Measurements from ENCODE around the gene EDARADD.

Gene EDARADD

DNA sequence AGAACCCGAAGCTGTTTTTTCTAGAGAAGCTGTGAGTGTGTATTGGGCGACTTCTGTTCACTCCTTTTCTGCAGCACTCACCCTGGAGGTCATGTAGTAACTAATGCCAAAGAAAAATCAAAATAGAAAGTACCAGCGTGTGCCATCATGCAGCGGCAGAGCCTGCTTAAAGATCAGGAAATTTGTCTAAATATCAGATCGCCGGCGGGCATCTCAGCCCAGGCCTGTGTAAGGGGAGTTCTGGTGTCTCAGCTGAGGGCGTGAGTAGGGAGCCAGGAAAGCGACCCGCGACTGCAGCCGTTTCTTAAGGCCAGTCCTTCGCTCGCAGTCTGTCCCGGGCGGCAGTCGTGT lies 768 bp downstream of the EDARADD start:
- DNase-seq (ENCODE audit: low spot score), result no peak

DNA sequence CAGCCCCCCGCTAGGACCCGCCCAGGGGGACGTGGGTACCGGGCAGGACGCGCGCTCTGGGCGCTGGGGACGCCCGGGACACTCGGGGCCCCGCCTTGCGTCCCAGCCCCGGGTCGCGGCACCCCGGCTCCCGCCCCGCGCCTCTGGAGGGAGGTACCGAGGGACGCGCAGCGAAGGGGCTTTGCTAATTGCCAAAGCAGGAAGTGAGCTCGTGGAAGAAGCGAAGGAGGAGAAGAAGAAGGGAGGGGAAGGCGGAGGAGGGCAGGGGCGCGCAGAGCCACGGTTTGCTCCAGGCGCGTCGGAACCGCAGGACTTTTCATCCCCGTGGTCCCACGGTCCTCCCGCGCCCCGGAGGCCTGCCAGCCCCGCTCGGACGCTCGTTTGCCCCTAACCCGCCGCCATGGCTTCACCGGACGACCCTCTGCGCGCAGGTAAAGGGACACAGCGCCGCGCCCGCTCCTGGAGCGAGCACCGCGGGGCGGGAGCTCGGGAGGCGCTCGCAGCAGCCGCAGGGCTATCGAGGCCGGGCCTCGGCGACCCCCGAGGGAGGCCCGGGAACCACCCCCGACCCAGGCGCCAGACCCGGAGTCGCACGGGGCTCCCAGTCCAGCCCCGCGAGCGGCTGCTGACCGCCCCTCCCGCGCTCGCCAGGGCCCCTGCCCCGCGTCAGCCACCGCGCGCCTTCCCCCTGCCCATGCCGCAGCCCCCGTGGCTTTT lies 1.3 kb downstream of the EDARADD start:
- peak; percentile 45 for DNase-seq (ENCODE audit: low spot score)

DNA sequence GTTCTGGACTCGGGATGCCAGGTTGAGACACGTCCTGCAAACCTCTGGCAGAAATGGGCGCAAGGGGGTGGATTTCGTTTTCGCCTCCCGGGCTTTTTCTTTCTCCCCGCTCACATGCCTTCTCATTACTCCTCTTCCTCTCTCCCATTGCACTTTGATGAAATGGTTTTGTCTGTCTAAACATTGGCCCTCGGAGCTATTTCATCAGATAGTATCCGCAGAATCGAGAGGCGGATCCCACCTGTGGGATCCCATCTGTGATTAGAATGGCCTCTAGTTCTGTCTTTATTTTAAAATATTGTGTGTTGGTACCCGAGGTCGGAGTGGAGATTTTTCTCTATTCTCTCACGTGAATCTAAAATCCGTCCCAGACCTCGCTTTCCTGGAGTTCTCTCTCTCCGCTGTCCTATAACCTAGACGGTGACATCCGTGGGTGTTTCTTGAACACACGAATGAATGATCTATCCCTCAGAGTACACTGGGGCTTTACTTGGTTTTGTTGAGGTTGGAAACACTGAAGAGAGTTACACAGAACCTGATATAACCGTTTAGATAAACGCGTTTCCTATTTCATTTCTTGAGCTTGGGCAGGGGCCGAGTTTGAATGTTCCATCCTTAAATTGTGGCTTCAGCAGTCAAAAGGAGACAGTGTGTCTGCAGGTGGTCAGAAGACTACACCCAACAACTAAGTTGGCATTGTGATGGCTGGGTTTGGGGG lies 2.0 kb downstream of the EDARADD start:
- no peak for DNase-seq (ENCODE audit: low spot score)

DNA sequence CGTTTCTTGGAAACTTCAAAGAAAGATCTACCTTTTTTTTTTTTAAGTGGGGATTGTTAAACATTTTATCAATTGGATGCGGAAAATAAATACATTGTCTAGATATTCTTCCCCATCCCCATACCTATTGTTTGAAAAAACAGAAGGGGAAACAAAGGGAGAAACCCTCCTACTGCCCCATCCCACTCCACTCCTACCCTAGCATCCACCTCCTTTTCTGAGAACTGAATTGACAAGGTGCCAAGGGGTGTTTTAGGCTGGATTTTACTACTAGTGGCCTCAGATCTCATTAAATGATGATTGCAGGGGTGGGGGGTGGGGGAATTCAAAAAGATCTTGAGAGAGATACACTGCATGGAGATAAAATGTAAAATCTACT lies 2.6 kb downstream of the EDARADD start:
- no peak for DNase-seq (ENCODE audit: low spot score)

DNA sequence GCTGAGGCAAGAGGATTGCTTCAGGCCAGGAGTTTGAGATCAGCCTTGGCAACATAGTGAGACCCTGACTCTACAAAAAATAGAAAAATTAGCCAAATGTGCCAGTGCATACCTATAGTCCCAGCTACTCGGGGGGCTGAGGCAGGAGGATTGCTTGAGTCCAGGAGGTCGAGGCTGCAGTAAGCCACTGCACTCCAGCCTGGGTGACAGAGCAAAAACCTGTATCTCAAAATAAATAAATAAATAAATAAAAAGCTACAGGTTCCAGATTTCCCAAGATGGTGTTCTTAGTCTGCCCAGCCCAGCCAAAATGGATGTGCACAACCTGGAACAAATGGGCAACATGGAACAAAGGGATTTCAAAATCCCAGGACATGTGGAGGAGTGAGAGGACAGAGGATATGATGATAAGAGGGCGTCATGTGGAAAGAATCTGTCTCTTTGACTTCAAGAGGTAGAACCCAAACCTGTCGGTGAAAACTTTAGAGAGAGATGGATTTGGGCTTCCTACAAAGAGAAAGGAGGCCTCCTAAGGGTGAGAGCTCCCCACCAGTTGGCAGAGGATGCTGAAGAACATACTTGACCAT lies 3.2 kb downstream of the EDARADD start:
- no peak for DNase-seq (ENCODE audit: low spot score)

DNA sequence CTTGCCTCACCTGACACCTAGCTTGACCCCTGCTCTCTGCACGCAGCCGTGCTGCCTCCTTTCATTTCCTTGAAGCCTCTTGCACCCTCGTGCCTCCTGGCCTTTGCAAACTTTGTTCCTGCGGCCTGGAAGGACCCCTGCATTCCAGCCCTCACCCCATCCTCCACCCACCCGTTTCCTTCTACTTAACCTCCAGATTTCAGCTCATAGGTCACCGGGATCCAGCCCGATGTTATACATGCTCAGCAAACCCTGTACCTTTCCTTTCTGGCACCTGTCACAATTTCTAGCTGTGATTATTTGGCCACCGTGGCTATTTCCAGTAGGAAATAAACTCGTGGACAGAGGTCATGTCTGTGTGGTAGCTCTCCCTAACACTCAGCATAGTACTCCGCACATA lies 4.5 kb downstream of the EDARADD start:
- DNase-seq (ENCODE audit: low spot score), result no peak

DNA sequence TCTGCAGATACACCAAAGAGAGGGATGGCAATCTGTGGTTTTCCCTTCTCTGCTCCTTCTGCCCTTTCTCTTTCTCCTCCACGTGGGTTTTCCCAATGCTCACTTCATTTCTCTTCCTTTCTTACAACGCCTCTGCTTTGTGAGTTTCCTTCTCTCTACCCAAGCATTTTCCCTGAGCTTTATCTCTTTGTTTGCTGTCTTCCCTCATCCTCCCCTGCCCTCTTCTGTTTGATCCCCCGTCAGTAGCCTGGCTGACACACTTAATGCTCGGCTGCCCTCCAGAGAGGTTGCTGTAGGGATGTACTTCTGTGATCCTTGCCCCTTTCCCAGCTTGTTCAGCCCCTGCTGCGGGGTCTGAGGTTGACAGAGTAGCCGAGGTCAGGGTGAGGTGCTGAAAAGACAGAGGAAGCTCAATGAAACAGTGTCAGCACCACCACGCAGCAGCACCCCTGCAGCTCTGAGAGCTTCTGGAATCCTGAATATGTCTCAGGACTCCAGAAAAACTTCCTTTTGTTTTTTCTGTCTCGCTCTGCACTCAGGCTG lies 6.0 kb downstream of the EDARADD start:
- no peak for DNase-seq (ENCODE audit: low spot score)

DNA sequence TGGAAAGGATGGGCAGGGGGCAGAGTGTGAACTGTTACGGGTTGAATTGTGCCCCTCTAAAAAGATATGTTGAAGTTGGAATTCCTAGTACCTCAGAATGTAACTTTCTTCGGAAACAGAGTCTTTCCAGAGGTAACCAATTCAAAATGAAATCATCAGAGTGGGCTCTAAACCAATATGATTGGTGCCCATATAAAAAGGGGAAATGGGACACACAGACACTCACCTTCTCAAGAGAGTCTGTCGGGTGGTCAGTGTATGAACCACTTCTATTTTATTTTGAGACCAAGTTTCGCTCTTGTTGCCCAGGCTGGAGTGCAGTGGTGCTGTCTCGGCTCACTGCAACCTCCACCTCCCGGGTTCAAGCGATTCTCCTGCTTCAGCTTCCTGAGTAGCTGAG lies 7.6 kb downstream of the EDARADD start:
- no peak for DNase-seq (ENCODE audit: low spot score)

DNA sequence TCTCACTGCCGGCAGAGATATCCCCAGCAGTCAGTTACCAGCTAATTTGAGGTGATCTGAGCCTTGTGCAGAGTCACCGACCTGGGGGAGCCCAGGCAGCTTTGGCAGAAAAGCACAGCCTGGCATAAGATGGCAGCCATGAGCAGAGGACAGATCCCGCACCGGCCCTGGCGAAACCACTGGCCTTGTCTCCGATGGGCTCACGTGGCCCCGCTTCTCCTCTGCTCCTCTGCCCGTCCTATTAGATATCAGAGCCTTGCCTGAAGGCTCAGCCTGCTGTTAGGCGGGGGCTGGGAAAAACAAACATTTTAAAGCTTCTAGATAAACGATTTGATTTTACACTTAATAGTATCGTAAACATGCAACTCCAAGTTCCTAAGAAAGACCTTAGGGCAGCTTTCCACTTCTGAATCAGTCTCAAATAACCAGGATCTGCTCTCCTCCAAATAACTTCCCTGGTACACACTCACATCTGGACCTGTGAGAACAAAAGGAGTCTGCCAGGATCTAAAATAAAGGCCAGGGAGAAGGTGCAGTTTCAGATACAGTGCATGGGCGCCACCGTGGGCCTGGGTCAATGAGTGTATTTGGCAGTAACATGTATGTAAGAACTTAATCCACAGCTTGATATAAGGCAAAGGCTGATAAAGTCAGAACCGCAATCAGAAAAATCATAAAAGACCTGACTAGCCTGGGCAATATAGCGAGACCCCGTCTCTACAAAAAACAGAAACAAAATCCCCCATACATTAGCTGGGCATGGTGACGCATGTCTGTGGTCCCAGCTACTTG lies 10.0 kb downstream of the EDARADD start:
- DNase-seq (ENCODE audit: low spot score), result no peak

DNA sequence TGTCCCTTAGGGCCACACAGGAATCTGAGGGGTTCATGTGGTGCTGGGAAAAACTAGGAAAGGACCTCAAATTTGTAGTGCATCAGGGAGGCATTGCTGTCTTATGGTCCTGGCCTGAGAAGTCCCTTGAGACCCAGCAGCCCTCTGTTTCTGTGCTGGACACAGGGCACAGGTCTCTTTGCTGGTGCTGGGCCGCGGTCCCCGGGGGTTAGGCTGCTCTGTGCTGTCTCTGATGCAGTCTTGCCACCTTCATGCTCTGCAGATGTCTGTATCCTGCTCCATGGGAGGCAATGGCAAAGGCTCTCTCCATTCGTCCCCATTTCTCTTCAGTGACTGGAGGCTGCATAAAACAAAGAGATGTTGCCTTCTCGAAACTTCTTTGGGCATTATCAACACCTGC lies 13.0 kb downstream of the EDARADD start:
- no peak for DNase-seq (ENCODE audit: low spot score)

DNA sequence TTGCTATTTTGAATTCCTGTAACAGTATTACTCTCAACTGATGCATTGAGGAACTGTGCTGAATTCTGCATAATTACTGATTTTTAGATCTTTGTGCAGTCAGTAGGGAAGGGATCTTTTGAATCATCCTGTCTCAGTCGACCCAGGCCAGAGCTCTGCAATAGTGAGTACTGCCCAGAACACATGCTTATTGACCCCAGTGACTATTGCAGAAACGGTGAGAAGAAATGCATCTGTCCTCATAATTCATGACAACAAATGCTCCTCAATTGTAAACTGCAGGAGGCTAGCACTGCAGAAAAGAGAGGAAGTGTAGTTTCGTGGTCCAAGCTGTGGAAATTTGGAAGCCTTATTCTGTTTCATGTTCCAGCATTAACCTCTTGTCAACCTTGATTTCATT lies 19.6 kb downstream of the EDARADD start:
- no peak for DNase-seq (ENCODE audit: low spot score)

DNA sequence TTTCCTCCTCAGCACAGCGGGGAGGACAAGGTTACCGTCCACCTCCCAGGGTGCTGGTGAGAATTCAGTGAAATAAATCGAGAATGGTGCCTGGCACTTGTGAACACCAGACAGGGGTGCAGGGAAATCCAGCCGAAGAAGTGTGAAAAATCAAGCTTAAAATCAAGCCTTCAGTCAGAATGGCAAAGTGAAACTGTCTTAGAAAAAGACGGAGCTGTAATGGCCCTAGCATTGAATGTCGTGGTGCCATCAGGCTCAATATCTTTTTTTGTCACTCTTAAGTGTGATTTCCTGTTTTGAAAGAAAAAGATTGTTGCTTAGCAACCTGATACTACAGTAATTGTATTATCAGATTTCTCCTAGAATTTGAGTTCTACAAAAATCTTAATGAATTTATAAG lies 22.1 kb downstream of the EDARADD start:
- no peak for DNase-seq (ENCODE audit: low spot score)

DNA sequence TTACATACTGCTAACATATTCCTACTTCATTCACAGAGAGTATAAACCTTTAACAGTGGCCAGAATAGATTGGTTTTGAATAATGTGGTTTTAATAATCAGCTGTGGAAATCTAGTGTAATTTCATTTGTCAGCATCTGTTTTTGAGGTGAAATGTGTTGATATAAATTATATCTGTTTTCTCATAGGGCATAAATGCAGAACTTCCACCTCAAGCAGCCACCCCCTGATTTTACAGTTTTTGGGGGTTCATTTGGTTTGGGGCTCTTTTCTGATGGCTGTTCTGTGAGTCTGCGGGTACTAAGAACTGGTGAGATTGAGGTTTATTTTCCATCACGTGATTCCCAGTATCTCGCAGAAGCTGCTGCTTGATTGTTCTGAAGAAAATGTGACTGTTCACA lies 23.2 kb downstream of the EDARADD start:
- no peak for DNase-seq (ENCODE audit: low spot score)

DNA sequence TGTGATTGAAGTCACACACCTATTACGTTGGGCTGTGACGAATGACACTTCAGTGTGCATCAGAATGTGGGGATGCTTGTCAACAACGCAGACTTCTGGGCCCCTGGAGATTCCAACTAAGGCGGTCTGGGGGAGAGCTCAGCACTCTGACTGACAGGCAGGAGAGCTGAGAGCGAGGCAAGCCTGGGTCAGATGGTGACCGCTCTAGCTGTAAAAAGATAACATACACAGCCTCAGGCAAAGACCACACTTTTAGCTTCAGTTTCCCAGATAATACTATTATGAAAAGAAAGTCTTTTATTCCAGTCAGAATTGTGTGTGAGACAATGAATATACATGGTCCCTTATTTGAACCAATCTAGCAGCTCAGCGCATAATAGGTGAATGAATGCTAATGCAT lies 25.4 kb downstream of the EDARADD start:
- no peak for DNase-seq (ENCODE audit: low spot score)

DNA sequence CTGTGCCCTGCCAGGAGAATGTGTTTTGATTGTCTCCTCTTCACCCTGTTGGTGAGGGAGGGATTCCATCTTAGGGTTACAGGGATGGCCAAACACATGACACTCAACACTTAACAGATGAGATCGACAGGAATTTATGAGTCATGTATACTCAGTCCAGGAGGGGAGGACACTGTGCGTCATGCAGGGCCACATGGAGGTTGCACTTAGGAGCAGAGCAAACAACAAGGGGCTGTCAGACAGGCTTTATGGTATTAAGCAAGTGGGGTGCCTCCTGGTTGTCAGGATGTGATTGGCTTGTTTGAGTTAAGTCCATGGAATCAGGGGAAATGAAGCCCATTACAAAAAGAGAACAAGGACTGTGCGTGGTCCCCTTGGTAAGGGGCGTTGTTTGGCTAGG lies 26.9 kb downstream of the EDARADD start:
- no peak for DNase-seq (ENCODE audit: low spot score)

DNA sequence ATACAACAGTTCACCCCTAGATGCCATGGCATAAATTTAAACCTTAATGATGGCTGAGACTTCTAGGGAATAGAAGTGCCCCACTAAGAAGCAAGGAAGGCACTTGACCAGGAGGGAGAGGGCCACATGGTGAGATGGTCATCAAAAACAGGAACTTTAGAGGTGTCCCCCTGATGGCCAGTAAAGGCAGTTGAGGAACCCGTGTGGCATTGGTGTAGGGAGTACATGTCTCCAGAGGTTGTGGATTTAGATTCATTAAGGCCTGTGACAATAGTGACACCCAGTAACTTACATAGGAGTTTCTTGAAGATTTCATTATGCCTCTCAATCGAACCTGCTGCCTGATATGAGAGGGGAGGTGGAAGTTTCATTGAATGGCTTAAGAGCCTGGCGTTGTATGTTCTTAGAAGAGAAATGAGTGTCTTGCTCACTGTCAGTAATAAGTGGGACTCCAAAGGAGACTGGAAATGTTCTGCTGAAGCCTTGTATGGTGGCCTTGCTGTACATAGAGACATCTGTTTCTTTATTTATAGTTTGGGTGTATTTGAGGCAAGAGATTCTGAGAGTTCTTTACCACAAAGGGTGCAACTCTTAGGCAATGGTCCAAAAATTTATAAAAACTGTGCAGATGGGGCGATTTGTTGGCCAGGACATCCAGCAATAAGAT lies 27.9 kb downstream of the EDARADD start:
- DNase-seq (ENCODE audit: low spot score), result no peak

DNA sequence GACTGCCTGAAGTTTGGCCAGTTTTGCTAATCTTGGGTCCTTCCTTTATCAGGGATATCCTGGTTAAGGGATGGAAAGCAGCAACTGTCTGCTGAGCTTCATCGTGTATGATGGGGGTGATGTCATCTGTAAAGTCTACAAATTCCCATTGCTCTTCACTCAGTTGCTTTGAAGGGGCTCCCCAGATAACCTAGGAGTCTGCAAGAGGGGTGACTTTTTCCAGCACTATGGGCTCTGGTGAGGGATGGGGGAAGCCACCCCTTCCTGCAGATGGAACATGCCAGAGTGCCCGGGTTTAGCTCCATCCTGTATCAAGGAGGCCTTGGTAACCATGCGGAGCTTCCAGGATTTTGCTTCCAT lies 28.4 kb downstream of the EDARADD start:
- DNase-seq (ENCODE audit: low spot score), result no peak

DNA sequence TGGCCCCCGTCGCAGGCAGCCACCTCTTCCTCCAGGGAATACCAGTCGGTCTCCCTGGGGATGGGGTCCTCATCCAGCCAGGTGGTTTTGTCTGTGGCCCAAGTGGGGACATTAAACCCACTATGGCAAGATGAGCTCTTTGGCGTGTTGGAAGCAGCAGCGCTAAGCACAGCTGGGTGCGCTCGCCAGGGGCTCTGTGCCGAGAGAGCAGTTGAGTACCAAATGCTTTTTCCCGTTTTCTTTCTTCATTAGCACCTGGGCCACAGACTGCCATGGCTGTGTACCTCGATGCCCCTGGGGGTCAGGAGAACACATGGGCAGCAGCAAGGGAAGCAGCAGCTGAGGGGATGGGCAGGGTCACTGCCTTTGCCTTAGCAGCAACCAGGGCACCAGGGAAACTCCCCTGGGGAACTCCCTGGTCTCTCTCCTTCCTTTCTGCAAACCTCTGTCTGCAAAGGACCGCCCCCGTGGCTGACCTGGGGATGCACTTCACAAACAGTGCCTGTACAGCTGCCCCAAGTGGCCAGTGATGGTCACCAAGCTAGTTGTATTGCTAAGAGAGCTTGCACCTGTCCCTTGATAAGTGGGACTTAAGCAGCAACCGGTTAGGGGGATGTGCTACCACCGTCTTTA lies 31.1 kb downstream of the EDARADD start:
- DNase-seq (ENCODE audit: low spot score), result no peak

DNA sequence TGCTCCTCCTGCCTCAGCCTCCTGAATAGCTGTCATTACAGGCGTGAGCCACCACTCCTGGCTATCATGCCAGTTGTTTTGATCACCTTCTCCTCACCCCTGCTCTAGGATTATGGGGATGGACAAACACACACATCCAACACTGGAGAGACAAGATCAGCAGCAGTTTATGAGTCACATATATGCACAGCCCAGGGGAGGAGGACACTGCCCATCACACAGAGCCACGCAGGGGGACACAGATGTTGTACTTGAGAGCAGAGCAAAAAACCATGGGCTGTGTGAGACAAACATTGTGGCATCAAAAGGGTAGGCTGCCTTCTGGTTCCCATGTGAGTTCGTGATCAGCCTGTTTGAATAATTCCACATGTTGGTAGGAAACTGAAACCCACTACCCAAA lies 32.1 kb downstream of the EDARADD start:
- no peak for DNase-seq (ENCODE audit: low spot score)

DNA sequence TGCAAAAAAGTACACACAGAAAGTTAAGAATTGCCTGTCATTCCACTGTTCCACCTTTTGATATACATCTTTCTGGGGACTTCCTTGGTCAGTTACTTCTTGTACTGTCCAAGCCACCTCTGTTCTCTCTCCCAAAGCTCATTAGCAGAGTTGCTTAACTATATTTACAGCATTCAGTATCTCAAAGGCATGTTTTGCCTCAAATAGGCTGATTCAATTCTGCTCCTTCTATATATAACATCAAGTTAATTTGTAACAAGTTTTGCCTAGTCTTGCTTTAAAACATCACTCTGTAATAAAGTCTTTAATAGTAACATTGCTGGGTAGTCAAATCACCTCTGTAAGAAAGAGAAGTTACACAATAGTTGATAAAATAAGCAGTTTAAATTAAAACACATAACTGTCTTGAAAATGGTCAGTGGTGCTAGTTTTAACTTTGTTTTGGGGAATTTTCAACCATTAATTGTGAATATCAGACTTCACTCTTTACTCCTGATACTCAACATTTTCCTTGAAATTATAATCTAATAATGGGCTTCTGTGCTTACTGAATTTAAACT lies 35.7 kb downstream of the EDARADD start:
- DNase-seq (ENCODE audit: low spot score), result no peak

DNA sequence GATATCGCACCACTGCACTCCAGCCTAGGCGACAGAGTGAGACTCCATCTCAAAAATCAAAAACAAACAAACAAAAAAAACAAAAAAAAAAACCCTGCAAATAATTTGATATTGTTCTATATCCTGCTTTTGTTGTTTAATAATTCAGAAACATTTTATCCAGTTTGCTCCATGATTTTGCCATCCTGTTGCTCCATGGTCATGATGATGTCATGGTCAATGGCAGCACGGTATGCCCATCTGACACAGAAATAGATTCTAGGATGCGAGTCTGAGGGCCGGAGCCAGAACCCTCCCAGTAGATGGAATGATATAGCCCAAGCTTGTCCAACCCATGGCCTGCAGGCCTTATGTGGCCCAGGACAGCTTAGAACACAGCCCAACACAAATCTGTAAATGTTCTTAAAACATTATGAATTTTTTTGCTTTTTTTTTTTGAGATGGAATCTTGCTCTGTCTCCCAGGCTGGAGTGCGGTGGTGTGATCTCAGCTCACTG lies 39.8 kb downstream of the EDARADD start:
- no peak for DNase-seq (ENCODE audit: low spot score)
